MM.1S (cell line): ENCODE results near the gene MPZ.

Source experiments
- DNase-seq: peaks from one replicate; pipeline ENCODE4 v3.0.0-alpha.2; 2015
- H2AFZ ChIP-seq: fragments of 300-600 bp; sonication (generic); 2 replicates; pipeline ENCODE4 v1.6.0; 2016; ENCODE audit warnings: antibody characterized with exemption, low read length
- H3F3A ChIP-seq: fragments of 300-600 bp; sonication (generic); 2 replicates; pipeline ENCODE4 v1.6.1; 2016; ENCODE audit warnings: mild to moderate bottlenecking, antibody characterized with exemption, low read length, moderate library complexity, mixed read lengths; ENCODE audit not compliant: insufficient read depth
- H3K27ac ChIP-seq: fragments of 300-600 bp; sonication (generic); 2 replicates; pipeline ENCODE4 v1.5.1; 2016; ENCODE audit warnings: mild to moderate bottlenecking, low read length
- H3K27me3 ChIP-seq: fragments of 300-600 bp; sonication (generic); replicated peaks from 2 replicates; pipeline ENCODE4 v1.6.0; 2016; ENCODE audit warnings: low read length; ENCODE audit not compliant: insufficient read depth
- H3K36me3 ChIP-seq: fragments of 300-600 bp; sonication (generic); replicated peaks from 2 replicates; pipeline ENCODE4 v1.6.1; 2016; ENCODE audit warnings: mild to moderate bottlenecking, low read length, mixed read lengths; ENCODE audit not compliant: insufficient read depth
- H3K4me1 ChIP-seq: fragments of 300-600 bp; sonication (generic); 2 replicates; pipeline ENCODE4 v1.6.1; 2016; ENCODE audit warnings: low read length, mixed read lengths
- H3K4me2 ChIP-seq: fragments of 300-600 bp; sonication (generic); 2 replicates; pipeline ENCODE4 v1.6.0; 2016; ENCODE audit warnings: low read depth, low read length
- H3K4me3 ChIP-seq: fragments of 300-600 bp; sonication (generic); 2 replicates; pipeline ENCODE4 v1.5.1; 2016; ENCODE audit warnings: low read length, mixed read lengths
- H3K79me2 ChIP-seq: fragments of 300-600 bp; sonication (generic); 2 replicates; pipeline ENCODE4 v1.6.1; 2016; ENCODE audit warnings: mixed run types, low read length, mixed read lengths
- H3K9ac ChIP-seq: fragments of 300-600 bp; sonication (generic); 2 replicates; pipeline ENCODE4 v1.6.1; 2016; ENCODE audit warnings: low read length, mixed read lengths
- H3K9me2 ChIP-seq: fragments of 300-600 bp; sonication (generic); replicated peaks from 2 replicates; pipeline ENCODE4 v1.6.1; 2016; ENCODE audit warnings: mild to moderate bottlenecking, low read length, mixed read lengths; ENCODE audit not compliant: insufficient read depth
- H3K9me3 ChIP-seq: fragments of 300-600 bp; sonication (generic); replicated peaks from 2 replicates; pipeline ENCODE4 v1.6.1; 2016; ENCODE audit warnings: mild to moderate bottlenecking, low read length, mixed read lengths; ENCODE audit not compliant: insufficient read depth
- H4K20me1 ChIP-seq: fragments of 300-600 bp; sonication (generic); 2 replicates; pipeline ENCODE4 v1.6.1; 2016; ENCODE audit warnings: mild to moderate bottlenecking, low read length, moderate library complexity, mixed read lengths; ENCODE audit not compliant: insufficient read depth
- CTCF ChIP-seq: fragments of 300-600 bp; sonication (generic); IDR thresholded peaks from 2 replicates; pipeline ENCODE4 v1.5.1; 2016; ENCODE audit warnings: antibody characterized with exemption, low read length, mixed read lengths
- EZH2 ChIP-seq: fragments of 300-600 bp; sonication (generic); optimal IDR thresholded peaks from 2 replicates; pipeline ENCODE3; 2017; ENCODE audit warnings: low read depth, mild to moderate bottlenecking, antibody characterized with exemption, low read length, mixed read lengths
- EZH2phosphoT487 ChIP-seq: fragments of 300-600 bp; sonication (generic); IDR thresholded peaks from 2 replicates; pipeline ENCODE4 v1.6.1; 2018; ENCODE audit warnings: antibody characterized with exemption, low read length

The MPZ gene

GRCh38 chr1:161267321-161267720 is 42.4 kb downstream of the MPZ start:
- H3K27ac ChIP-seq, result no peak overlapping the region
- H3K9ac ChIP-seq, result no peak overlapping the region
- H3K36me3 ChIP-seq, result no peaks in the 10 kb centered on the region
- no peaks in the 10 kb centered on the region for H3K27me3 ChIP-seq
- H3K9me3 ChIP-seq, result no peaks in the 10 kb centered on the region
- no peak overlapping the region for H3K4me2 ChIP-seq
- H3K4me1 ChIP-seq, result peaks cover 13% of the 10 kb centered on the region
- H3K79me2 ChIP-seq, result no peaks in the 10 kb centered on the region
- no peaks in the 10 kb centered on the region for H3F3A ChIP-seq
- H3K4me3 ChIP-seq, result no peak overlapping the region
- no peak overlapping the region for H2AFZ ChIP-seq
- no peaks in the 10 kb centered on the region for H4K20me1 ChIP-seq
- TF ChIP-seq EZH2phosphoT487 (no peak), CTCF (no peak), EZH2 (no peak)
- no peaks in the 10 kb centered on the region for H3K9me2 ChIP-seq
- DNase-seq, result no peak

- H3K4me2 ChIP-seq, result no peak overlapping the region
- no peaks in the 10 kb centered on the region for H3F3A ChIP-seq
- H2AFZ ChIP-seq, result no peak overlapping the region
- no peak overlapping the region for H3K27ac ChIP-seq
- H3K79me2 ChIP-seq, result no peaks in the 10 kb centered on the region
- H3K4me3 ChIP-seq, result no peak overlapping the region
- H3K9ac ChIP-seq, result no peak overlapping the region
- no peaks in the 10 kb centered on the region for H3K9me3 ChIP-seq
- no peaks in the 10 kb centered on the region for H3K9me2 ChIP-seq
- peaks cover 13% of the 10 kb centered on the region for H3K4me1 ChIP-seq
- DNase-seq, result no peak
- no peak for TF ChIP-seq EZH2
- no peaks in the 10 kb centered on the region for H3K27me3 ChIP-seq
- H4K20me1 ChIP-seq, result no peaks in the 10 kb centered on the region
- no peaks in the 10 kb centered on the region for H3K36me3 ChIP-seq
These were observed 42.9 kb downstream of the MPZ start for GRCh38 chr1:161266836-161267235.

- Histone ChIP-seq H3K4me3 (no peak overlapping the region), H3K9me2 (no peaks in the 10 kb centered on the region), H3K9ac (no peak overlapping the region), H3K4me1 (peaks cover 15% of the 10 kb centered on the region), H3F3A (no peaks in the 10 kb centered on the region), H3K27me3 (no peaks in the 10 kb centered on the region), H2AFZ (no peak overlapping the region), H3K79me2 (no peaks in the 10 kb centered on the region), H3K9me3 (no peaks in the 10 kb centered on the region), H3K36me3 (no peaks in the 10 kb centered on the region), H3K4me2 (no peak overlapping the region), H4K20me1 (no peaks in the 10 kb centered on the region), H3K27ac (no peak overlapping the region)
- no peak for DNase-seq
- TF ChIP-seq EZH2 (no peak), CTCF (no peak), EZH2phosphoT487 (no peak)
These were observed 43.6 kb downstream of the MPZ start for GRCh38 chr1:161266202-161266601.

- H3K9ac ChIP-seq, result no peak overlapping the region
- no peaks in the 10 kb centered on the region for H3K27me3 ChIP-seq
- no peak overlapping the region for H3K27ac ChIP-seq
These were observed 44.5 kb downstream of the MPZ start for GRCh38 chr1:161265305-161265704.

More at GRCh38 chr1:161265305-161265704, 44.5 kb downstream of the MPZ start:
- H3K4me2 ChIP-seq, result no peak overlapping the region
- no peaks in the 10 kb centered on the region for H4K20me1 ChIP-seq
- no peaks in the 10 kb centered on the region for H3F3A ChIP-seq
- no peaks in the 10 kb centered on the region for H3K9me3 ChIP-seq
- H3K79me2 ChIP-seq, result no peaks in the 10 kb centered on the region
- no peak overlapping the region for H3K4me3 ChIP-seq
- TF ChIP-seq CTCF, result no peak
- TF ChIP-seq EZH2phosphoT487, result no peak
- no peak for TF ChIP-seq EZH2
- no peaks in the 10 kb centered on the region for H3K9me2 ChIP-seq
- no peak overlapping the region for H2AFZ ChIP-seq
- peaks cover 24% of the 10 kb centered on the region for H3K4me1 ChIP-seq
- no peaks in the 10 kb centered on the region for H3K36me3 ChIP-seq
- DNase-seq, result no peak
